Gastrocnemius medialis (tissue), 4 donors: ENCODE results near the gene FUCA2. TPM values are rescaled to one million over a fixed set of nuclear protein-coding genes. Genes with fewer than 3 reads are reported as not detected.
A peak's percentile ranks its signal among the peaks of the same experiment; 100 is the strongest.

Experiments used
- ATAC-seq, 2 donors: fragments of 150-250 bp; one replicate each; pipeline ENCODE4 v1.9.1; 2016
- DNase-seq, 2 donors: peaks; one replicate each; pipeline ENCODE4 v3.0.0-alpha.2; 2019
- H3K27ac ChIP-seq, 4 donors: fragments of 200-600 bp; sonication (generic); 1 replicate in 1 of 4; 2 replicates in 3 of 4; pipeline ENCODE4 v1.5.1; 2016 to 2018; ENCODE audit warnings: mild to moderate bottlenecking in 2 of 4, moderate library complexity in 1 of 4
- H3K27me3 ChIP-seq, 3 donors: fragments of 200-600 bp; sonication (generic) in 2 of 3; 1 replicate in 1 of 3; 2 replicates in 2 of 3; pipeline versions ENCODE4 v1.5.1 to v1.6.0; 2016 to 2019; ENCODE audit warnings: mild to moderate bottlenecking in 1 of 3, moderate library complexity in 1 of 3
- H3K36me3 ChIP-seq, 2 donors: fragments of 200-600 bp; sonication (generic) in 1 of 2; one replicate each; pipeline ENCODE4 v1.5.1; 2017 to 2018
- H3K4me1 ChIP-seq, 2 donors: fragments of 200-600 bp; sonication (generic) in 1 of 2; one replicate each; pipeline ENCODE4 v1.5.1; 2016 to 2017; ENCODE audit warnings: mild to moderate bottlenecking in 2 of 2
- H3K4me3 ChIP-seq, 4 donors: fragments of 200-600 bp; sonication (generic) in 3 of 4; 1 replicate in 1 of 4; 2 replicates in 3 of 4; pipeline ENCODE4 v1.5.1; 2016 to 2019; ENCODE audit warnings: mild to moderate bottlenecking in 2 of 4
- H3K9me3 ChIP-seq, 3 donors: fragments of 200-600 bp; sonication (generic) in 2 of 3; 1 replicate in 1 of 3; 2 replicates in 2 of 3; pipeline ENCODE4 v1.5.1; 2016 to 2019
- POLR2A ChIP-seq, 2 donors: fragments of 450-650 bp; IDR thresholded peaks; one replicate each; pipeline ENCODE4 v1.6.1; 2017; ENCODE audit warnings: antibody characterized with exemption in 2 of 2, mild to moderate bottlenecking in 2 of 2, moderate library complexity in 2 of 2
- in situ Hi-C, 4 donors: fragments of 200-750 bp; cut with MboI; loops; one replicate each; pipeline versions ENCODE4 v1.15.0 to v1.8.0; 2017; ENCODE audit warnings: low sequenced_read_pairs in 4 of 4
- intact Hi-C: fragments of 100-400 bp; cut with DNase I; formaldehyde crosslinking; loops from one replicate; pipeline ENCODE4 v1.15.1; 2023; ENCODE audit warnings: low total_unique reads
- total RNA-seq, 4 donors: library from RNA; depleted of rRNA; stranded (reverse); fragments of >200 nt; gene quantifications; one replicate each; pipeline versions ENCODE4 v1.1.0 to v1.2.3, GENCODE V29; 2016
- TF ChIP-seq, protein P1 (sequence below), 5 experiments: fragments of 450-650 bp in 3 of 5; fragments of 200-600 bp in 2 of 5; sonication (generic) in 2 of 5; IDR thresholded peaks in 4 of 5; conservative IDR thresholded peaks in 1 of 5; 1 replicate in 4 of 5; 2 replicates in 1 of 5; pipeline ENCODE4 v1.5.1; 2016 to 2019; ENCODE audit warnings: antibody characterized with exemption in 5 of 5, mild to moderate bottlenecking in 3 of 5, moderate library complexity in 3 of 5

The FUCA2 gene, protein sequence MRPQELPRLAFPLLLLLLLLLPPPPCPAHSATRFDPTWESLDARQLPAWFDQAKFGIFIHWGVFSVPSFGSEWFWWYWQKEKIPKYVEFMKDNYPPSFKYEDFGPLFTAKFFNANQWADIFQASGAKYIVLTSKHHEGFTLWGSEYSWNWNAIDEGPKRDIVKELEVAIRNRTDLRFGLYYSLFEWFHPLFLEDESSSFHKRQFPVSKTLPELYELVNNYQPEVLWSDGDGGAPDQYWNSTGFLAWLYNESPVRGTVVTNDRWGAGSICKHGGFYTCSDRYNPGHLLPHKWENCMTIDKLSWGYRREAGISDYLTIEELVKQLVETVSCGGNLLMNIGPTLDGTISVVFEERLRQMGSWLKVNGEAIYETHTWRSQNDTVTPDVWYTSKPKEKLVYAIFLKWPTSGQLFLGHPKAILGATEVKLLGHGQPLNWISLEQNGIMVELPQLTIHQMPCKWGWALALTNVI
- total RNA-seq = 10 to 100 TPM in 1 of 4 donors, 1 to 10 TPM in 3; 2.9 to 13.9 (median 6.3) TPM

DNA sequence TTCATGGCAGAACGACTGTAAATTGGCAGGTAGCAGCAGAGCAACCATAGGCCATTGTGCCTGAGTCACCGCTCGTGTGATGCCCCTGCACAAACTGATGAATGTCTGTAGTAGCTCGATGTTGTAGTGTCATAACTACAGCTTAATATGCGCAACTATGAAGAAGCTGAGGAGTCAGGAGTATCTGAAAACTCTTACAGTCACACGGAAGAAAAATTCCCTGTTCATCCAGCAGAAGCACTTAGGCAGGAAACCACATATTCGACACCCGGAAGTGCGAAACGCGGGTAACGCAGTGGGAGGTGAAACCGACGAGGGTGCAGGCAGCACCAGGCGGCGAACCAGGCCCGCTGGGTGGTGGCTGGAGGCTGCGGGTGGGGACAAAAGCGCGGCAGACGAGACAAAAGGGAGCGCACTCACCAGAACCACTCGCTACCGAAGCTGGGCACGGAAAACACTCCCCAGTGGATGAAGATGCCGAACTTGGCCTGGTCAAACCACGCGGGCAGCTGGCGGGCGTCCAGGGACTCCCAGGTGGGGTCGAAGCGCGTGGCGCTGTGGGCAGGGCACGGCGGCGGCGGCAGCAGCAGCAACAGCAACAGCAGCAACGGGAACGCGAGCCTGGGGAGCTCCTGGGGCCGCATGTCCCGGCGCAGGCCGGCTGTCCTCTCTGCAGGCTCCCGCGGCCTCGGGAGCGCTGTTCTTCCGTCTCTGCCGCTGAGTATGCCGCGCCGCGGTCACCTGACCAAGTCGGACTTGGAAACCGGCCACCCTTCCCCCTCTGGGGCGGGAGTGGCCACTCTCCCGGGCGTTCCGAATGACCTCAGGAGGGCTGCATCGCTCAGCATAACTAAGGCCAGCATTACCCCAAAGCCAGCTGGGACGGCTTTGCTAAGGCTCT is at the start of gene FUCA2:
FUCA2 (minus strand) TSS at position 730 of the 901 bp plus-strand sequence; CDS start at position 644, 86 bp downstream.
- Histone ChIP-seq H3K4me1 (peaks cover 0 to 8% of the 10 kb centered on the region in 2 donors), H3K9me3 (no peaks in the 10 kb centered on the region), H3K36me3 (peaks cover 0 to 8% of the 10 kb centered on the region in 2 donors), H3K27ac (peak within 1 kb of the TSS; percentile 67 to 76 (median 72)), H3K27me3 (no peaks in the 10 kb centered on the region), H3K4me3 (peak within 1 kb of the TSS; percentile 65 to 72 (median 69))
- in situ Hi-C loops = no loop called here
- TF ChIP-seq POLR2A (IDR thresholded peaks at IDR 0.05) = peak; percentile 33 to 47
- TF ChIP-seq, protein P1, sequence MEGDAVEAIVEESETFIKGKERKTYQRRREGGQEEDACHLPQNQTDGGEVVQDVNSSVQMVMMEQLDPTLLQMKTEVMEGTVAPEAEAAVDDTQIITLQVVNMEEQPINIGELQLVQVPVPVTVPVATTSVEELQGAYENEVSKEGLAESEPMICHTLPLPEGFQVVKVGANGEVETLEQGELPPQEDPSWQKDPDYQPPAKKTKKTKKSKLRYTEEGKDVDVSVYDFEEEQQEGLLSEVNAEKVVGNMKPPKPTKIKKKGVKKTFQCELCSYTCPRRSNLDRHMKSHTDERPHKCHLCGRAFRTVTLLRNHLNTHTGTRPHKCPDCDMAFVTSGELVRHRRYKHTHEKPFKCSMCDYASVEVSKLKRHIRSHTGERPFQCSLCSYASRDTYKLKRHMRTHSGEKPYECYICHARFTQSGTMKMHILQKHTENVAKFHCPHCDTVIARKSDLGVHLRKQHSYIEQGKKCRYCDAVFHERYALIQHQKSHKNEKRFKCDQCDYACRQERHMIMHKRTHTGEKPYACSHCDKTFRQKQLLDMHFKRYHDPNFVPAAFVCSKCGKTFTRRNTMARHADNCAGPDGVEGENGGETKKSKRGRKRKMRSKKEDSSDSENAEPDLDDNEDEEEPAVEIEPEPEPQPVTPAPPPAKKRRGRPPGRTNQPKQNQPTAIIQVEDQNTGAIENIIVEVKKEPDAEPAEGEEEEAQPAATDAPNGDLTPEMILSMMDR (IDR thresholded peaks at IDR 0.05 in 4 of 5, conservative IDR thresholded peaks at IDR 0.05 in 1 of 5) = no peak
- peak; percentile 80 to 81 for ATAC-seq
- intact Hi-C loops = no loop called here
- peak; percentile 68 to 76 for DNase-seq

DNA sequence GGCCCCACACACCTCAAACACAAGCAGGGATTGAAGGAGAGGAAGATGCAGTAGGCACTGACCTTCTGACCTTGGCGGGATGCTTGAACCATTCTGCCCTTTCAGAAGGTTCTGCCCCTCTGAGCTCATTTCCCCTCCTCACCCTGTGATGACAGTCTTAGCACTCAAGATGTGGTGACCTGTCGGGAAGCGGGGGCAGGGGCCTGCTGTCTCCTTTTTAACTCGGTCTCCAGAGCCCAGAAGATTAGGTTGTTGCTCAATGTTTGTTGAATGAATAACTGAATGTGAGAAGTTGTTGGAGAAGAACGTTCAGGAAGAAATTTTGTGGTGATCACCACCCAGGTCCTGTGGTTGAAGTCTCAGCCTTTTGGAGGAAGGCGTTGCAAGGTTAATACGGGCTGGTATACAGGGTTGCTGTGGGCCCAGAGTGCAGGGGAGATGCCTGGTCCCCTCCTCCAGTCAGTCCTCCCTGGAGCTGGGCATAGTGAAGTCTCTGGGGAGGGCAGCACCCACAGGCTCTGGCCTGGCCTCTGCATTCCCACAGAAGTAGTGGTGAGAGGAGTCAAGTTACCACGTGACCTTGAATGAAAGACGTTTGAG is 49.7 kb upstream of the FUCA2 start:
- Histone ChIP-seq H3K27ac (no peak overlapping the region), H3K4me3 (no peak overlapping the region), H3K9me3 (no peaks in the 10 kb centered on the region), H3K27me3 (no peaks in the 10 kb centered on the region), H3K36me3 (no peaks in the 10 kb centered on the region), H3K4me1 (no peaks in the 10 kb centered on the region)
- ATAC-seq (no peak), DNase-seq (no peak)
- TF ChIP-seq, protein P1 (IDR thresholded peaks at IDR 0.05 in 4 of 5, conservative IDR thresholded peaks at IDR 0.05 in 1 of 5) = no peak
- no peak for TF ChIP-seq POLR2A (IDR thresholded peaks at IDR 0.05)
- intact Hi-C loops (no loop called here), in situ Hi-C loops (no loop called here)

DNA sequence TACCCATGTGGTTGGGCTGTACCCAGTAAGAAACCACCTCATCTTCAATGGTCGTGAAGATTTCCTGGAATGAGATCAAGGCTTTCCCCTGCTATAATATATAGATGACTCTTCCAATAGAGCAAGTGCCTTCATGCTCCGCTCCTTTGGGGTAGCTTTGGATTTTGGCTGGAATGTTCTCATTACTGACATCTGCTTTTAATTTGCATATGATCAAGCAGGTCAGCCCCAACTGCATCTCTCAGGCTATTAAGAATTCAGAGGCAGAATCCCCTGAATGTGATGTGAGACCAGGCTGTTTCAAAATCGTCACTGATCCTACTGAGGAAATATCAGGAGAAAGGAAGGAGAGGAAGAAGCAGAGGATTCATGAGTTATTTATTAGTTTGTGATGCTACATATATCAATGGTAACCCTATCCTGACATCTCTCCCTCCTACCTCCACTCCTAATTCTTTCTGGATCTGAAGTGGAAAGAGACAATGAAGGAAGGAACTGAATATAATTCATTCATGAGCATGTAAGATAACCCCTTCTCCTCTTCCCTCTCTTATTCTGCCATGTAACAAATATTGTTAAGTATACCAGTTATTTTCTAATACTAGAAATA is 47.6 kb upstream of the FUCA2 start:
- no peaks in the 10 kb centered on the region for H3K27me3 ChIP-seq
- H3K27ac ChIP-seq = no peak overlapping the region
- ATAC-seq (no peak), DNase-seq (no peak)
- TF ChIP-seq, protein P1 (IDR thresholded peaks at IDR 0.05 in 4 of 5, conservative IDR thresholded peaks at IDR 0.05 in 1 of 5) = no peak
- TF ChIP-seq POLR2A (IDR thresholded peaks at IDR 0.05) = no peak
- no peak overlapping the region for H3K4me3 ChIP-seq
- no peaks in the 10 kb centered on the region for H3K9me3 ChIP-seq
- in situ Hi-C loops (no loop called here), intact Hi-C loops (no loop called here)
- H3K4me1 ChIP-seq = no peaks in the 10 kb centered on the region
- no peaks in the 10 kb centered on the region for H3K36me3 ChIP-seq

DNA sequence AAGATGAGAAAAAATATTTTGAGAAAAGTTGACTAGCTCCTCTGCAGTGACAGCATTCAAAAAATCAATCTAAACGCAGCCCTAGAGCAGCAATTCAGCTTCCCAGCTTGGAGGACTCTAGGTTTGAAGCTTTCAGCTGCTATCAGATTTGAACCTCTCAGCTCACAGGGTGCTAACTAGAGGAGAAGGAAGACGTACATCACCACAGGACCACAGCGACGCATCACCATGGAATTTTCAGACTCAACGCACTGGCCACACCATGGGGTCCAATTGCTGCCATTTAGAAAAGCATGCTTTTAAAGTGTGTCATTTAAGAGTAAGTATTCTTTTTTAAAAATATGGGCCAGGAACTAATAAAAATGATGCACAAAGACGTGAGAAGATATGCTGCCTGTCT is 45.0 kb upstream of the FUCA2 start:
- TF ChIP-seq, protein P1 (IDR thresholded peaks at IDR 0.05 in 4 of 5, conservative IDR thresholded peaks at IDR 0.05 in 1 of 5) = no peak
- no peak for TF ChIP-seq POLR2A (IDR thresholded peaks at IDR 0.05)
- ATAC-seq (no peak), DNase-seq (no peak)
- no peaks in the 10 kb centered on the region for H3K36me3 ChIP-seq
- no peak overlapping the region for H3K4me3 ChIP-seq
- no peak overlapping the region for H3K27ac ChIP-seq
- no peaks in the 10 kb centered on the region for H3K9me3 ChIP-seq
- no peaks in the 10 kb centered on the region for H3K4me1 ChIP-seq
- in situ Hi-C loops = no loop called here
- intact Hi-C loops = no loop called here
- H3K27me3 ChIP-seq = no peaks in the 10 kb centered on the region
